HepG2 (cell line): Measurements from ENCODE around the gene ATP2A2. TPM values are rescaled to one million over a fixed set of nuclear protein-coding genes. Genes with fewer than 3 reads are reported as not detected.
A peak's percentile ranks its signal among the peaks of the same experiment; 100 is the strongest.

ENCODE experiments used
- ATAC-seq: fragments of 200-7000 bp; cut with Tn5 transposase; 3 replicates; pipeline ENCODE4 v1.9.1; 2020; ENCODE audit warnings: mild to moderate bottlenecking, moderate library complexity
- BruUV-seq: library from RNA; stranded (reverse); fragments of 400-500 nt; replicated peaks from 2 replicates; lab custom pipeline; 2021; lab: Mats Ljungman, UMichigan
- CTCF ChIA-PET: fragments of 300-600 bp; formaldehyde crosslinking; extraction: SDS; loops from one replicate; lab custom pipeline; 2021; ENCODE audit warnings: low total read pairs, inconsistent platforms, low intra/inter-chr PET ratio; lab: Yijun Ruan, JAX
- POLR2A ChIA-PET: fragments of 350-600 bp; sonication (Branson Sonifier 250); formaldehyde crosslinking; loops from one replicate; lab custom pipeline; 2020; ENCODE audit warnings: antibody characterized with exemption, inconsistent platforms; lab: Yijun Ruan, JAX
- DNase-seq: peaks from one replicate; pipeline ENCODE4 v3.0.0-alpha.2; 2015; ENCODE audit warnings: low spot score
- FAIRE-seq: peaks from 3 replicates; lab custom pipeline; 2011; peaks lifted over from hg19 to GRCh38; lab: Jason Lieb, UNC
- H2AFZ ChIP-seq: one replicate; pipeline ENCODE4 v1.6.1; 2011; ENCODE audit warnings: low read length, inconsistent platforms
- H3K27ac ChIP-seq: fragments of 300-600 bp; 3 replicates; pipeline ENCODE4 v1.8.0; 2011; ENCODE audit warnings: mixed run types, mild to moderate bottlenecking, mixed read lengths, low read length, inconsistent platforms; ENCODE audit not compliant: insufficient read depth; ENCODE audit errors: extremely low read length
- H3K27me3 ChIP-seq, 2 experiments: fragments of 200-600 bp in 1 of 2; 2 replicates in 1 of 2; 3 replicates in 1 of 2; pipeline versions ENCODE4 v1.6.0 to v1.8.0; 2011; ENCODE audit warnings: low read length in 2 of 2, mild to moderate bottlenecking in 2 of 2, moderate library complexity in 2 of 2, inconsistent platforms in 1 of 2; ENCODE audit not compliant: insufficient read depth in 2 of 2, control insufficient read depth in 1 of 2
- H3K36me3 ChIP-seq, 2 experiments: fragments of 200-600 bp in 1 of 2; replicated peaks in 1 of 2; 2 replicates in 1 of 2; 3 replicates in 1 of 2; pipeline versions ENCODE4 v1.5.1 to v1.8.0; 2011; ENCODE audit warnings: low read length in 2 of 2, inconsistent platforms in 1 of 2; ENCODE audit not compliant: insufficient read depth in 2 of 2, control insufficient read depth in 1 of 2
- H3K4me1 ChIP-seq: 2 replicates; pipeline ENCODE4 v1.5.1; 2012; ENCODE audit warnings: low read length, inconsistent platforms; ENCODE audit not compliant: insufficient read depth
- H3K4me2 ChIP-seq: 2 replicates; pipeline ENCODE4 v1.6.0; 2011; ENCODE audit warnings: low read depth, low read length, inconsistent platforms
- H3K4me3 ChIP-seq, 3 experiments: fragments of 200-600 bp in 1 of 3; sonication (generic), shearing (Covaris generic) in 1 of 3; replicated peaks in 1 of 3; 2 replicates each; pipeline ENCODE4 v1.5.1; 2011 to 2016; ENCODE audit warnings: low read length in 3 of 3, inconsistent platforms in 2 of 3, low read depth in 2 of 3, mild to moderate bottlenecking in 2 of 3, control low read depth in 1 of 3, mixed read lengths in 1 of 3; ENCODE audit not compliant: insufficient read depth in 1 of 3
- H3K79me2 ChIP-seq: one replicate; pipeline ENCODE4 v1.6.1; 2011; ENCODE audit warnings: low read length, inconsistent platforms; ENCODE audit not compliant: insufficient read depth
- H3K9ac ChIP-seq: 2 replicates; pipeline ENCODE4 v1.6.0; 2011; ENCODE audit warnings: mild to moderate bottlenecking, low read depth, low read length, inconsistent platforms; ENCODE audit not compliant: insufficient read depth
- H3K9me3 ChIP-seq: 2 replicates; pipeline ENCODE4 v1.5.1; 2012; ENCODE audit warnings: mild to moderate bottlenecking, low read length
- H4K20me1 ChIP-seq: 2 replicates; pipeline ENCODE4 v1.6.0; 2011; ENCODE audit warnings: inconsistent platforms, mild to moderate bottlenecking, low read length, moderate library complexity; ENCODE audit not compliant: insufficient read depth
- ARNT ChIP-seq: fragments of 450-650 bp; IDR thresholded peaks from 2 replicates; pipeline ENCODE4 v1.6.1; 2017
- ATF2 ChIP-seq: sonication (generic); formaldehyde crosslinking; IDR thresholded peaks from 2 replicates; pipeline ENCODE4 v1.4.0; 2020; ENCODE audit warnings: missing genetic modification reagents
- ATF5 ChIP-seq: sonication (generic); formaldehyde crosslinking; IDR thresholded peaks from 2 replicates; pipeline ENCODE4 v1.4.0; 2020; ENCODE audit warnings: mild to moderate bottlenecking, low read depth, missing genetic modification reagents
- ATF7 ChIP-seq, 2 experiments: fragments of 450-650 bp in 1 of 2; sonication (generic) in 1 of 2; formaldehyde crosslinking in 1 of 2; IDR thresholded peaks; 2 replicates each; pipeline versions ENCODE4 v1.4.0 to v1.6.1; 2016 to 2020; ENCODE audit warnings: antibody characterized with exemption in 1 of 2, mild to moderate bottlenecking in 1 of 2, missing genetic modification reagents in 1 of 2
- GPBP1L1 ChIP-seq: sonication (generic); formaldehyde crosslinking; IDR thresholded peaks from 2 replicates; pipeline ENCODE4 v1.5.0; 2020; ENCODE audit warnings: mild to moderate bottlenecking, missing genetic modification reagents
- HDAC2 ChIP-seq: sonication (generic); formaldehyde crosslinking; IDR thresholded peaks from 2 replicates; pipeline ENCODE4 v1.4.0; 2020; ENCODE audit warnings: missing genetic modification reagents
- MEF2D ChIP-seq: sonication (generic); formaldehyde crosslinking; IDR thresholded peaks from 2 replicates; pipeline ENCODE4 v1.5.1; 2020; ENCODE audit warnings: mild to moderate bottlenecking, missing genetic modification reagents
- MLX ChIP-seq: IDR thresholded peaks from 2 replicates; pipeline ENCODE4 v1.6.1; 2016
- NRL ChIP-seq: sonication (generic); formaldehyde crosslinking; IDR thresholded peaks from 2 replicates; pipeline ENCODE4 v1.5.0; 2020; ENCODE audit warnings: missing genetic modification reagents, mild to moderate bottlenecking, moderate library complexity, borderline replicate concordance
- PRDM4 ChIP-seq: sonication (generic); formaldehyde crosslinking; IDR thresholded peaks from 2 replicates; pipeline ENCODE4 v1.9.0; 2021; ENCODE audit warnings: missing genetic modification reagents, borderline replicate concordance
- SSRP1 ChIP-seq: IDR thresholded peaks from 2 replicates; pipeline ENCODE4 v1.6.1; 2016; ENCODE audit warnings: control low read depth
- ZNF264 ChIP-seq: sonication (generic); formaldehyde crosslinking; IDR thresholded peaks from 2 replicates; pipeline ENCODE4 v1.4.0; 2020; ENCODE audit warnings: missing genetic modification reagents
- ZNF343 ChIP-seq: sonication (generic); formaldehyde crosslinking; IDR thresholded peaks from 2 replicates; pipeline ENCODE4 v1.4.0; 2020; ENCODE audit warnings: mild to moderate bottlenecking, missing genetic modification reagents
- ZNF350 ChIP-seq: sonication (generic); formaldehyde crosslinking; IDR thresholded peaks from 2 replicates; pipeline ENCODE4 v1.4.0; 2020; ENCODE audit warnings: mild to moderate bottlenecking, low read depth, missing genetic modification reagents, borderline replicate concordance
- ZNF724P ChIP-seq: sonication (generic); formaldehyde crosslinking; IDR thresholded peaks from 2 replicates; pipeline ENCODE4 v1.8.0; 2022; ENCODE audit warnings: missing genetic modification reagents, borderline replicate concordance
- ZNF781 ChIP-seq: sonication (generic); formaldehyde crosslinking; IDR thresholded peaks from 2 replicates; pipeline ENCODE4 v1.5.1; 2020; ENCODE audit warnings: borderline replicate concordance, mild to moderate bottlenecking, missing genetic modification reagents; ENCODE audit errors: not compliant biosample characterization
- ZNF788 ChIP-seq: sonication (generic); formaldehyde crosslinking; IDR thresholded peaks from 2 replicates; pipeline ENCODE4 v1.5.0; 2020; ENCODE audit warnings: mild to moderate bottlenecking, missing genetic modification reagents, borderline replicate concordance
- WGBS: methylation state at CpG from one replicate; pipeline ENCODE4 v1.1.6; 2017; ENCODE audit warnings: low lambda C conversion rate; 5-methylcytosine and 5-hydroxymethylcytosine counted together
- in situ Hi-C: cut with HindIII; loops from 2 replicates; pipeline ENCODE4 v1.10.0; 2017; ENCODE audit warnings: low pct_unique_long_range_greater_than_20kb; ENCODE audit not compliant: extremely low pct_ligation_motif_present
- intact Hi-C: fragments of 100-400 bp; cut with micrococcal nuclease; formaldehyde crosslinking; loops from one replicate; pipeline ENCODE4 v1.10.0; 2022; ENCODE audit not compliant: unreplicated experiment
- polyA plus RNA-seq, 8 experiments: library from polyadenylated mRNA; depleted of rRNA in 3 of 8; stranded (reverse) in 7 of 8; unstranded in 1 of 8; fragments of >200 nt; fragmentation: Illumina TruSeq in 4 of 8; extraction: Trizol in 4 of 8; gene quantifications; 2 replicates each; pipeline versions ENCODE4 v1.2.1 to v1.2.3, GENCODE V29; 2011 to 2016; ENCODE audit warnings: low read depth in 4 of 8, missing spikeins in 1 of 8, mixed read lengths in 1 of 8; ENCODE audit not compliant: insufficient read depth in 1 of 8
- total RNA-seq, 5 experiments: library from RNA; depleted of rRNA; stranded (reverse); fragments of >200 nt; fragmentation: Illumina TruSeq; extraction: Trizol; gene quantifications; 2 replicates each; pipeline ENCODE4 v1.2.3, GENCODE V29; 2016; ENCODE audit warnings: low read depth in 1 of 5

The ATP2A2 gene
- total and polyA plus RNA-seq, 2 of the 13 experiments (the other 11 are each of a cell fraction or from before 2014, with no cell fraction given), result 35.4 to 85.5 TPM

- 0 out of 2 replicates have a peak, but pooled peaks have one; percentile 14 for TF ChIP-seq ZNF350 (CRISPR knock-in tag)
- TF ChIP-seq ZNF781 (CRISPR knock-in tag), result no peak
- TF ChIP-seq NRL, result peak; percentile 37; the same call in 1 of the 2 replicates
Measured at GRCh38 chr12:110344657-110345056, 63.6 kb downstream of the ATP2A2 start (continued).

GRCh38 chr12:110345176-110345661 is 64.2 kb downstream of the ATP2A2 start:
- in situ Hi-C loops (no loop called here), intact Hi-C loops (no loop called here)
- peak overlapping the region; percentile 88 for H3K27ac ChIP-seq
- no peaks in the 10 kb centered on the region for H3K27me3 ChIP-seq
- H2AFZ ChIP-seq, result no peak overlapping the region
- peak overlapping the region; percentile 28 for H3K4me2 ChIP-seq
- H3K9ac ChIP-seq, result peak overlapping the region; percentile 59
- H3K79me2 ChIP-seq, result no peaks in the 10 kb centered on the region
- POLR2A ChIA-PET, result no interaction called here
- H3K9me3 ChIP-seq, result no peaks in the 10 kb centered on the region
- WGBS, result 42% methylated on average over 5 of the region's 11 CpGs
- peak; percentile 97 for DNase-seq
- peak; percentile 93 for ATAC-seq
- H4K20me1 ChIP-seq, result no peaks in the 10 kb centered on the region
- H3K4me3 ChIP-seq, result no peak overlapping the region
- CTCF ChIA-PET, result no interaction called here
- peaks cover 33% of the 10 kb centered on the region for H3K4me1 ChIP-seq
- no TSS peak for BruUV-seq
- peaks cover 34 to 88% of the 10 kb centered on the region in 2 experiments for H3K36me3 ChIP-seq
- peak; percentile 97 for FAIRE-seq
- TF ChIP-seq ATF2, result no peak
- no peak for TF ChIP-seq PRDM4 (CRISPR knock-in tag)
- TF ChIP-seq GPBP1L1, result no peak
- TF ChIP-seq ATF7 (IDR thresholded peaks at IDR 0.05), result peak; percentile 23; the same call in 1 of the 2 replicates
- no peak for TF ChIP-seq ATF7 (CRISPR knock-in tag; IDR thresholded peaks at IDR 0.05)
- TF ChIP-seq ZNF724P, result no peak
- peak; percentile 46; the same call in 1 of the 2 replicates for TF ChIP-seq HDAC2
- TF ChIP-seq ZNF788 (CRISPR knock-in tag), result no peak; the same call in 1 of the 2 replicates
- TF ChIP-seq ARNT, result no peak
- TF ChIP-seq MEF2D (CRISPR knock-in tag), result 0 out of 2 replicates have a peak, but pooled peaks have one; percentile 7
- TF ChIP-seq ZNF343, result no peak
- no peak for TF ChIP-seq SSRP1 (CRISPR knock-in tag)
- TF ChIP-seq ATF5 (CRISPR knock-in tag), result no peak
- peak; percentile 40; the same call in 1 of the 2 replicates for TF ChIP-seq ZNF264 (CRISPR knock-in tag)
- no peak for TF ChIP-seq MLX (CRISPR knock-in tag)
